ACHN (cell line): Measurements from ENCODE around the gene P2RY2.

Source experiments
- DNase-seq: peaks from one replicate; pipeline ENCODE4 v3.0.0-alpha.2; 2015
- in situ Hi-C: cut with HindIII; loops from 2 replicates; pipeline ENCODE4 v1.10.0; 2017; ENCODE audit warnings: low sequenced_read_pairs, low pct_ligation_motif_present, low pct_unique_long_range_greater_than_20kb

The P2RY2 gene

GRCh38 chr11:73218106-73218829, at the start of gene P2RY2:
Gene P2RY2 (plus strand): TSS chr11:73218281. CDS start chr11:73234160, 15,879 bp downstream.
- in situ Hi-C loops, result no loop called here
- DNase-seq, result peak; percentile 61

DNA sequence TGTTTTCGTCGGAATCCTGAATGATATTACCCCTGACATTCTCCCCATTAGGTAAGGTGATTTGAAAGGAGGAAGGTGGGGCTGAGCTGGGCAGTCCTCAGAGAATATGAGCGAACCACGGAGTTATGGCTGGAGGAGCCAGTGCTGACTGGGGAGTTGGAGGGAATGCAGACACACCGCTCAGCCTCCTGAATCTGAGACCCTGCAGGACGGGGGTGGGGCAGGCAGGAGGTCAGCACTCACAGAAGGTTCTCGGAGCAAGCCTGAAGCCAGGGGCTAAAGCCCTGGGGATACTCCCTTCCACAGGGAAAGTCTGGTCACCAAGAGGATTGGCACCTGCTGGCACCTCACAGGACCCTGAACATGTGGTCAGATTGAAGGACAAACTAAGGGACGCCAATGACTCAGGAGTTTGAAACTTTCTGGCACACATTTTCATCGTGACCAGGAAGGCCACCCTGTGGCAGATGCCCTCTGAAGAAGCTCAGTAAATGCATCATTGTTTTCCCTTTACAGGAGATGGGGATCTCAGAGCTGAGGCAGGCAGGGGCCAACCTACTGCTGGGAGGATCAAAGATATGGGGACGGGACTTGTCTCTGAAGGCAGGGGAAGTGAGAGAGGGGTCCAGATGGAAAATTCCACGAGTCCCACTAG, 49.0 kb upstream of the P2RY2 start:
- in situ Hi-C loops, result no loop called here
- no peak for DNase-seq

DNA sequence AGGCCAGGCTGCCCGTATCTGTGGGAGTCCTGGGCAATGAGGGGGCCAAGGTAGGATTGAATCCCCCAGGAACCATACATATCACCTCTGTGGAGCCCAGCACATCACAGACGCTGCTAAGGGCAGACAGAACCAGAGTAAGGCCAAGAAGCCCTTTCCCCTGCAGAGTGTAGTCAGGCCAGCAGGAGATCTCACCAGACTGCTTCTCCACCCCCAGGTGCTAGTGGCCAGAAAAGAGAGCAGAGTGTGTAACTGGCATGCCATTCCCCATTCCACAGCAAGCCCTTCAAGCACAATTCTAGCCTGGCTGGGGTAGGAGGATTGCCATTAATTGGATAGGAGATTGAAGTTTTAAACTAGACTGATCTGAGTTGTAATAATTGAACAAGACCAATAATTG, 47.9 kb upstream of the P2RY2 start:
- no peak for DNase-seq
- in situ Hi-C loops, result no loop called here

GRCh38 chr11:73171436-73172161, 46.5 kb upstream of the P2RY2 start:
- DNase-seq, result no peak
- in situ Hi-C loops, result no loop called here

GRCh38 chr11:73172992-73173656, 45.0 kb upstream of the P2RY2 start:
- in situ Hi-C loops, result no loop called here
- no peak for DNase-seq

DNA sequence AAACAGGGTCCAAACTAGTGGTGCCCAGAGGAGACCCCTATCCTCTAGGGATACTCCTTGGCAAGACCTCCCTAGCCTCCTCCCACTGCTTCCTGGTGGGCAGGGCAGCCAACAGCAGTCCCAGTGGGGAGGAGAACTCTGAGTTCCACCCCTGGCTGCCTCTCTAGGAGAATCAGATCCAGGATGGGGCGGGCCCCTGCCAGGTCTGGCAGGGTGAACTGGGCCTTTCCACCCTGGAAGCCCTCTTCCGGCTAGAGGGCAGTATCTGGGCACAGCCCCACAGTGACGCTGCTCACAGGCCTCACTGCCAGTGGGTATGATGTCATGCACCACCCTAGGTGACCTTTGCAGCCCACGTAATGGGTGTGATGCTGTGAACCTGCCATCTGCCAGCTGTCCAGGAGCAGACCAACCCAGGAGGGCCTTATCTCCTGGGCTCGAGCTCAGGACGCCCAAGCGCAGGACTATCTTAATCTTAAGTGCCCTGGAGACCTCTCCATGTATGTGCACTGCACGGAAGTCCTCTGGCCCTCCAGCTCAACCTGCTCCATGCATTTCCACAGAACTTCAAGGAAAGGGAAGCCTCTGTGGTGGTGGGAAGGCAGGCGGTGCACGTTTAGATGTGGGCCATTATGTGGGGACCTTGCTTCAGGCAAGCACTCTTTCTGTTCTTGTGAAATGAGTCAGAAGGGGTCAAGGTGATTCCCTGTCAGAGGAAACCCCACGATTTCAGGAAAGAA, 44.2 kb upstream of the P2RY2 start:
- no peak for DNase-seq
- in situ Hi-C loops, result no loop called here

DNA sequence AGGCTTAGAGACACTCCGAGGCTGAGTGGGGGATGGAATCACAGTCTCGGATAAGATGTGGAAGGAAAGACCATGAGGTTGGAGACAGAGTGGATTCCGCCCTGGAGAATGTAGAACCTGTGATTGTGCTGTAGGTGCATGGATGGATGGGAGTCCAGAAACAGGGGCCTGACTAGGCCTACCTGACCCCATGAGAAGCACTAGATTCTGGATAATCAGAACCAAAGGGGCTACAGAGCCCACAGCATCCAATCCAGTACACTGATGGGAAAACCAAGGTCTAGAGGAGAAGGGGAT, 43.6 kb upstream of the P2RY2 start:
- in situ Hi-C loops, result no loop called here
- DNase-seq, result no peak

- DNase-seq, result no peak
- in situ Hi-C loops, result no loop called here
Observed at GRCh38 chr11:73175551-73176144, 42.4 kb upstream of the P2RY2 start.

DNA sequence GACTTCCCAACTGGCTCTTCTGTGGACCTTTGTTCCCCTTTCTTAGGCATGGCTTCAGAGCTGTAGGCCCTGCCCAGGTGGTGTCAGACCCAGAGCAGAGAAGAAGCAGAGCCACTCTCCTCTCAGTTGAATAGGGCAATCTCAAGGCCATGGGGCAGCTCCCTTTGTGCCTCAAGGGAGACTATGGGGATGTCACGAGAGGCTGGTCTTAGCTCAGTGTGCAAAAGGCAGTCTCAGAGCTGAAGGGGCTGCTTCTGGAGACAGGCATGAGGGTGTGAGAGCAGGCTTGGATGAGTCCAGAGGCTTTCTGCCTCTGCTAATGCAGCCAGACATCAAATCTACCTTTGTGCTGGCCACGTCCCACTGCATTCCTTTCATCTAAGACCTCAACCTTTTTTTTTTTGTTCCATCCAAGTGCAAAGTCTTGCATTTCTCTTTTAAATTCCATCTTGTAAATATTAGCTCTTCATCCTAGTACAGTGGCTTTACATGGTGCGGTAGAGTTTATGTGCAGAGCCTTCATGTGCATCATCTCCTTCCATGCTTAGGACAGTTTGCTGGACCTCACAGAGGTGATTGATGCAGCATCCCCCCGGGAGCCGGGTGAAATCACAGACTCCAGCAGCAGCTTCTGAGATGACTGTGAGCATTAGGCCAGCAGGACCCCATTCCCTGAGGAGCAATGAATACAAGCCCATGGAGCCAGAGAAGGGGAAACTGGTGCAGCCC, 41.8 kb upstream of the P2RY2 start:
- in situ Hi-C loops, result no loop called here
- DNase-seq, result no peak

DNA sequence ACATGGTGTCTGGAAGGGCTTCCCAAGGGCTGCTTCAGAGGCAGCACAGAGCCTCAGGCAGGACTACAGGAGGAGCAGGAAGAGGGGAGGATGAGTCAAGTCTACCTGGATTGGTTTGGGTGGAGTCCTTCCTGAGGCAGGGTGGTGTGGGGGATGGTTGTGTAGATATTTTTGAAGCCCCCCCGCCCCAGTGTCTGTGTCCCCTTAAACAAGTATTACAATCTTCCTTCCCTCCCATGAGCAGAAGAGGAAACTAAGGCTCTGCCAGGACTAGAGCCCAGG, 41.3 kb upstream of the P2RY2 start:
- in situ Hi-C loops, result no loop called here
- no peak for DNase-seq

GRCh38 chr11:73177380-73177777, 40.7 kb upstream of the P2RY2 start:
- in situ Hi-C loops, result no loop called here
- DNase-seq, result no peak

GRCh38 chr11:73177778-73178539, 40.1 kb upstream of the P2RY2 start:
- in situ Hi-C loops, result no loop called here
- DNase-seq, result peak; percentile 62

DNA sequence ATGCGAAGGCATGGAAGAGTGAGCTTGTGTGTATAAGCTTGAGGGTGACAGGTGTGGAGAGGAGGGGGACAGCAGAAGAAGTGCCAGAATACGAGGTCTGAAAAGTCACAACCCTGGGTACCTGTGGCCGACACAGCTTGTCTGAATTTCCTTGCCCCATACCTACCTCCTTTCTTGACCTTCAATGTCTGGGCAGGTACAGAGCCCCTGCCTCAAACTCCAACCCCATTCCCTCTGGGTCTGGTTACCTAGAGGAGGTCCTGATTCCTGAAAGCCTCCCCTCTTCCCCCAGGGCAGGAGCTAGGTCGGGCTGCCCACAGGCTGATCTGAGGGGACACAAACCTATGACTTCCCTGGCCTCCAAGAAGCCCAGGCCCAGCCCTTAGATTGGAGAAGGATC, 39.4 kb upstream of the P2RY2 start:
- no peak for DNase-seq
- in situ Hi-C loops, result no loop called here

GRCh38 chr11:73182824-73183321, 35.2 kb upstream of the P2RY2 start:
- in situ Hi-C loops, result no loop called here
- no peak for DNase-seq

GRCh38 chr11:73184953-73185671, 33.0 kb upstream of the P2RY2 start:
- in situ Hi-C loops, result no loop called here
- DNase-seq, result peak; percentile 66

DNA sequence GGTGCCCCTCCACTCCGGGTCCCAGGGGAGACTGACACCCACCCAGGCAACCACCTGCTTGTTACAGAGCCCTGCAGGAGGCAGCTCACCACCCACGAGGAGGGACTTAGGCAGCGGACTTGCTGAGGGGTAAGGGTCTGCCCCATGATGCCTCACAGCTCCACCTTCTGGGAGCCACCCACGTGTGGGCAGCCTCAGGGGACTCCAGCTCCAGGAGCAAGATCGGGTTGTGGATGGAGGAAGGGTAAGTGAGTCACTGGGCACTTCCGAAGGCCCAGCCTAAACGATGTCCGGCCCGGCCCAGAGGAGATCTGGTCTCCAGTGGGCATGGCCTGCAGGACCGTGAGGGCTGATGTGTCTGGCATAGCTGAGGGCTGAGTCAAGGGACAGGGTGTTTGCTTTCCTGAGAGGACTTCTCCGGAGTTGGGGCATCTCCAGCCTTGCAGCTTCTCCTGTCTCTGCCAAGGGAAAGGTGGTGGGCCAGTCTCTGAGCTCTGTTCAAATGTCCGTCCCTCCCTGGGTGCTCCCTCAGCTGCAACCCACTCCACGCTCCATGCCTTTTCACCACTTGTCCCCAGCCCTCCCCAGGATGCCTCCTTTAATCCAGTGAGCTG, 32.3 kb upstream of the P2RY2 start:
- in situ Hi-C loops, result no loop called here

More for the DNA sequence above, 32.3 kb upstream of the P2RY2 start:
- peak; percentile 29 for DNase-seq
